Measurements from ENCODE around the gene JUNB. TPM values are rescaled to one million over a fixed set of nuclear protein-coding genes. Genes with fewer than 3 reads are reported as not detected.

The JUNB gene
- total and polyA plus RNA-seq, 2 of the 13 experiments (the other 11 are each of a cell fraction or from before 2014, with no cell fraction given), result 7.7 to 8.2 TPM

DNA sequence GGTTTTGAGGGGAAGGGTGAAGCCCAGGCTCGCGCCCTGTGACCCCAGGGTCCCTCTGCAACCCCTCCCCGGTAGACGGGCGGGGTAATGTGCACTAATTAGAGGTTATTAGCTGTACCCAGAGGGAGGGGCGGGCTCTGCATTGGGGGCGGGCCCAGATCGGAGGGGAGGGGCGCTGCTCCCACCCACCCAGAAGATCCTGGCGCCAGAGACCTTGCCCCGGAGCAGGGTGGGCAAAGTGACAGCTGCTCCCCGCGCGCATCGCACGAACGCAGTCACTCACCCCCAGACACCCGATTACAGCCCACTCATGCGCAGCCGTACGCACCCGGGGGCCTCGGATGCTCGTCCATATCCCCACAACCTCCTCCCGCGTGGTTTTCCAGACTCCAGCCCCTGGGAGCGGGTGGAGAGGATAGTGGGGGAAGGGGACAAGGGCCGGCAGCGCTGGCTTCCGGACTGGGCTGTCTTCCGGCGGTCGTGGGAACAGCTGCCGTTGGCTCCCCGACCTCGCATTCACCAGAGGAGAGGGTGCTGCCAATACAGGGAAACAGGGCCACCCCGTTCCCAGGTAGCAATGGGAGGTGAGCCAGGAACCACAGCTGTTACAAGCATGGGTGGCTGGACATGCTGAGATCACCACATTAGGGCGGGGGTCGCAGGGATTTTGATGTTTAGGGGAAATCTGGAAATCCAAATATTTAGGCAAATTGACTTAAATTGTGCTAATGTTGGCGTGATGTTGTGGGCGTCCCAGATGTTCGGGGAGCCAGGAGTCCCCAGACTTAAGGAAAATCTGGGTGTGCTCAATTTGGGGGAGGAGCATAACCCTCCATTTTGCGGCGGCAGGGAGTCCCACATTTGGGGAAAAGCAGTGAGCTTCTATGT is 13.0 kb upstream of the JUNB start (continued):
- no peak for TF ChIP-seq STAT5B (CRISPR knock-in tag; IDR thresholded peaks at IDR 0.05)
- TF ChIP-seq, protein P1, sequence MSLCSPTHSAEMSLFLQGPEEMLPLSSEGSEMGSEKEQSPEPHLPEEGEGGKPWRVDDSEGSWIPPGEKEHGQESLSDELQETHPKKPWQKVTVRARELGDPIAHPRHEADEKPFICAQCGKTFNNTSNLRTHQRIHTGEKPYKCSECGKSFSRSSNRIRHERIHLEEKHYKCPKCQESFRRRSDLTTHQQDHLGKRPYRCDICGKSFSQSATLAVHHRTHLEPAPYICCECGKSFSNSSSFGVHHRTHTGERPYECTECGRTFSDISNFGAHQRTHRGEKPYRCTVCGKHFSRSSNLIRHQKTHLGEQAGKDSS (CRISPR knock-in tag; IDR thresholded peaks at IDR 0.05; ENCODE audit: borderline replicate concordance, low read depth), result no peak
- TF ChIP-seq SCMH1 (CRISPR knock-in tag; IDR thresholded peaks at IDR 0.05; ENCODE audit: borderline replicate concordance), result no peak
- TF ChIP-seq, protein P2, sequence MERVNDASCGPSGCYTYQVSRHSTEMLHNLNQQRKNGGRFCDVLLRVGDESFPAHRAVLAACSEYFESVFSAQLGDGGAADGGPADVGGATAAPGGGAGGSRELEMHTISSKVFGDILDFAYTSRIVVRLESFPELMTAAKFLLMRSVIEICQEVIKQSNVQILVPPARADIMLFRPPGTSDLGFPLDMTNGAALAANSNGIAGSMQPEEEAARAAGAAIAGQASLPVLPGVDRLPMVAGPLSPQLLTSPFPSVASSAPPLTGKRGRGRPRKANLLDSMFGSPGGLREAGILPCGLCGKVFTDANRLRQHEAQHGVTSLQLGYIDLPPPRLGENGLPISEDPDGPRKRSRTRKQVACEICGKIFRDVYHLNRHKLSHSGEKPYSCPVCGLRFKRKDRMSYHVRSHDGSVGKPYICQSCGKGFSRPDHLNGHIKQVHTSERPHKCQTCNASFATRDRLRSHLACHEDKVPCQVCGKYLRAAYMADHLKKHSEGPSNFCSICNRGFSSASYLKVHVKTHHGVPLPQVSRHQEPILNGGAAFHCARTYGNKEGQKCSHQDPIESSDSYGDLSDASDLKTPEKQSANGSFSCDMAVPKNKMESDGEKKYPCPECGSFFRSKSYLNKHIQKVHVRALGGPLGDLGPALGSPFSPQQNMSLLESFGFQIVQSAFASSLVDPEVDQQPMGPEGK (CRISPR knock-in tag; IDR thresholded peaks at IDR 0.05), result peak; percentile 59; the same call in 1 of the 2 replicates
- TF ChIP-seq SIN3B (IDR thresholded peaks at IDR 0.05; ENCODE audit: low read length), result no peak
- no peak for TF ChIP-seq CBX5 (CRISPR knock-in tag; IDR thresholded peaks at IDR 0.05; ENCODE audit: borderline replicate concordance)
- no peak for TF ChIP-seq ZNF607 (CRISPR knock-in tag; IDR thresholded peaks at IDR 0.05; ENCODE audit: borderline replicate concordance)
- TF ChIP-seq REPIN1 (CRISPR knock-in tag; IDR thresholded peaks at IDR 0.05; ENCODE audit: borderline replicate concordance, low read depth), result no peak
- TF ChIP-seq MIXL1 (CRISPR knock-in tag; IDR thresholded peaks at IDR 0.05), result no peak
- TF ChIP-seq, protein P3, sequence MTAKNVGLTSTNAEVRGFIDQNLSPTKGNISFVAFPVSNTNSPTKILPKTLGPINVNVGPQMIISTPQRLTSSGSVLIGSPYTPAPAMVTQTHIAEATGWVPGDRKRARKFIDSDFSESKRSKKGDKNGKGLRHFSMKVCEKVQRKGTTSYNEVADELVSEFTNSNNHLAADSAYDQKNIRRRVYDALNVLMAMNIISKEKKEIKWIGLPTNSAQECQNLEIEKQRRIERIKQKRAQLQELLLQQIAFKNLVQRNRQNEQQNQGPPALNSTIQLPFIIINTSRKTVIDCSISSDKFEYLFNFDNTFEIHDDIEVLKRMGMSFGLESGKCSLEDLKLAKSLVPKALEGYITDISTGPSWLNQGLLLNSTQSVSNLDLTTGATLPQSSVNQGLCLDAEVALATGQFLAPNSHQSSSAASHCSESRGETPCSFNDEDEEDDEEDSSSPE (CRISPR knock-in tag; IDR thresholded peaks at IDR 0.05), result no peak
- TF ChIP-seq SP1 (IDR thresholded peaks at IDR 0.05), result no peak
- TF ChIP-seq SP1 (CRISPR knock-in tag; IDR thresholded peaks at IDR 0.05), result 0 out of 2 replicates have a peak, but pooled peaks have one; percentile 13
- TF ChIP-seq BCL6 (CRISPR knock-in tag; IDR thresholded peaks at IDR 0.05), result no peak
- TF ChIP-seq MBD4 (IDR thresholded peaks at IDR 0.05; ENCODE audit: borderline replicate concordance, low read length), result no peak
- TF ChIP-seq JUND (CRISPR knock-in tag; IDR thresholded peaks at IDR 0.05), result no peak
- TF ChIP-seq, protein P4, sequence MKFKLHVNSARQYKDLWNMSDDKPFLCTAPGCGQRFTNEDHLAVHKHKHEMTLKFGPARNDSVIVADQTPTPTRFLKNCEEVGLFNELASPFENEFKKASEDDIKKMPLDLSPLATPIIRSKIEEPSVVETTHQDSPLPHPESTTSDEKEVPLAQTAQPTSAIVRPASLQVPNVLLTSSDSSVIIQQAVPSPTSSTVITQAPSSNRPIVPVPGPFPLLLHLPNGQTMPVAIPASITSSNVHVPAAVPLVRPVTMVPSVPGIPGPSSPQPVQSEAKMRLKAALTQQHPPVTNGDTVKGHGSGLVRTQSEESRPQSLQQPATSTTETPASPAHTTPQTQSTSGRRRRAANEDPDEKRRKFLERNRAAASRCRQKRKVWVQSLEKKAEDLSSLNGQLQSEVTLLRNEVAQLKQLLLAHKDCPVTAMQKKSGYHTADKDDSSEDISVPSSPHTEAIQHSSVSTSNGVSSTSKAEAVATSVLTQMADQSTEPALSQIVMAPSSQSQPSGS (CRISPR knock-in tag; IDR thresholded peaks at IDR 0.05), result no peak
- no peak for TF ChIP-seq ZKSCAN5 (CRISPR knock-in tag; IDR thresholded peaks at IDR 0.05)
- no peak for TF ChIP-seq HOXA7 (CRISPR knock-in tag; IDR thresholded peaks at IDR 0.05)
- no peak for TF ChIP-seq PPARG (CRISPR knock-in tag; conservative IDR thresholded peaks at IDR 0.05)
- TF ChIP-seq ZNF552 (CRISPR knock-in tag; IDR thresholded peaks at IDR 0.05; ENCODE audit: borderline replicate concordance), result no peak
- TF ChIP-seq, protein P5, sequence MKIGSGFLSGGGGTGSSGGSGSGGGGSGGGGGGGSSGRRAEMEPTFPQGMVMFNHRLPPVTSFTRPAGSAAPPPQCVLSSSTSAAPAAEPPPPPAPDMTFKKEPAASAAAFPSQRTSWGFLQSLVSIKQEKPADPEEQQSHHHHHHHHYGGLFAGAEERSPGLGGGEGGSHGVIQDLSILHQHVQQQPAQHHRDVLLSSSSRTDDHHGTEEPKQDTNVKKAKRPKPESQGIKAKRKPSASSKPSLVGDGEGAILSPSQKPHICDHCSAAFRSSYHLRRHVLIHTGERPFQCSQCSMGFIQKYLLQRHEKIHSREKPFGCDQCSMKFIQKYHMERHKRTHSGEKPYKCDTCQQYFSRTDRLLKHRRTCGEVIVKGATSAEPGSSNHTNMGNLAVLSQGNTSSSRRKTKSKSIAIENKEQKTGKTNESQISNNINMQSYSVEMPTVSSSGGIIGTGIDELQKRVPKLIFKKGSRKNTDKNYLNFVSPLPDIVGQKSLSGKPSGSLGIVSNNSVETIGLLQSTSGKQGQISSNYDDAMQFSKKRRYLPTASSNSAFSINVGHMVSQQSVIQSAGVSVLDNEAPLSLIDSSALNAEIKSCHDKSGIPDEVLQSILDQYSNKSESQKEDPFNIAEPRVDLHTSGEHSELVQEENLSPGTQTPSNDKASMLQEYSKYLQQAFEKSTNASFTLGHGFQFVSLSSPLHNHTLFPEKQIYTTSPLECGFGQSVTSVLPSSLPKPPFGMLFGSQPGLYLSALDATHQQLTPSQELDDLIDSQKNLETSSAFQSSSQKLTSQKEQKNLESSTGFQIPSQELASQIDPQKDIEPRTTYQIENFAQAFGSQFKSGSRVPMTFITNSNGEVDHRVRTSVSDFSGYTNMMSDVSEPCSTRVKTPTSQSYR (CRISPR knock-in tag; IDR thresholded peaks at IDR 0.05; ENCODE audit: borderline replicate concordance), result peak; percentile 78; the same call in 1 of the 2 replicates
- TF ChIP-seq ZKSCAN8 (CRISPR knock-in tag; IDR thresholded peaks at IDR 0.05; ENCODE audit: borderline replicate concordance), result no peak
- TF ChIP-seq KAT8 (CRISPR knock-in tag; IDR thresholded peaks at IDR 0.05), result no peak

All from HepG2 (cell line).